CD4-positive, alpha-beta T cell (primary cell): ENCODE results near the gene ZNF469. TPM values are rescaled to one million over a fixed set of nuclear protein-coding genes. Genes with fewer than 3 reads are reported as not detected.

ENCODE experiments used
- ATAC-seq: fragments of 200-7000 bp; cut with Tn5 transposase; one replicate; pipeline ENCODE4 v1.10.0; 2022; ENCODE audit warnings: mild to moderate bottlenecking; ENCODE audit not compliant: poor library complexity
- CTCF ChIA-PET: fragments of 350-600 bp; sonication (Branson Sonifier 250); formaldehyde crosslinking; loops from one replicate; lab custom pipeline; 2021; ENCODE audit warnings: antibody characterized with exemption, inconsistent platforms; lab: Charles Lee
- POLR2A ChIA-PET: fragments of 350-600 bp; sonication (Branson Sonifier 250); formaldehyde crosslinking; loops from one replicate; lab custom pipeline; 2021; ENCODE audit warnings: antibody characterized with exemption, inconsistent platforms; lab: Charles Lee
- DNase-seq, 14 experiments: peaks; one replicate each; pipeline ENCODE4 v3.0.0-alpha.2; 2013 to 2020; ENCODE audit warnings: mixed read lengths in 2 of 14
- H3K27ac ChIP-seq, 2 donors: one replicate each; pipeline versions ENCODE4 v1.5.1 to v1.7.0; 2013; ENCODE audit warnings: low read length in 2 of 2, low read depth in 1 of 2, mild to moderate bottlenecking in 1 of 2
- H3K27me3 ChIP-seq, 2 experiments: 1 replicate in 1 of 2; 2 replicates in 1 of 2; pipeline versions ENCODE4 v1.6.1 to v1.7.0; 2013; ENCODE audit warnings: low read length in 2 of 2, control low read depth in 1 of 2, mild to moderate bottlenecking in 1 of 2, moderate library complexity in 1 of 2; ENCODE audit not compliant: insufficient read depth in 2 of 2, control insufficient read depth in 1 of 2
- H3K36me3 ChIP-seq: one replicate; pipeline ENCODE4 v1.6.1; 2013; ENCODE audit warnings: low read length, control low read depth; ENCODE audit not compliant: insufficient read depth
- H3K4me1 ChIP-seq: one replicate; pipeline ENCODE4 v1.6.1; 2013; ENCODE audit warnings: low read length, control low read depth; ENCODE audit not compliant: insufficient read depth
- H3K4me3 ChIP-seq: one replicate; pipeline ENCODE4 v1.5.1; 2013; ENCODE audit warnings: mild to moderate bottlenecking, low read length, moderate library complexity
- H3K9me3 ChIP-seq, 2 experiments: 1 replicate in 1 of 2; 2 replicates in 1 of 2; pipeline versions ENCODE4 v1.6.1 to v1.7.0; 2013; ENCODE audit warnings: low read length in 2 of 2, mild to moderate bottlenecking in 2 of 2, control low read depth in 1 of 2, moderate library complexity in 1 of 2; ENCODE audit not compliant: control insufficient read depth in 1 of 2, insufficient read depth in 1 of 2
- H3K27ac Mint-ChIP-seq: one replicate; pipeline ENCODE4 v1.8.0; 2020; ENCODE audit warnings: mixed read lengths
- H3K27me3 Mint-ChIP-seq: one replicate; pipeline ENCODE4 v1.8.0; 2021; ENCODE audit warnings: mixed read lengths
- H3K36me3 Mint-ChIP-seq: one replicate; pipeline ENCODE4 v1.8.0; 2021; ENCODE audit warnings: low read depth, mixed read lengths
- H3K4me1 Mint-ChIP-seq: one replicate; pipeline ENCODE4 v1.8.0; 2021; ENCODE audit warnings: low read depth, mixed read lengths
- H3K4me3 Mint-ChIP-seq: one replicate; pipeline ENCODE4 v1.8.0; 2020; ENCODE audit warnings: mild to moderate bottlenecking, mixed read lengths
- H3K9me3 Mint-ChIP-seq: one replicate; pipeline ENCODE4 v1.8.0; 2020; ENCODE audit warnings: mixed read lengths
- CTCF ChIP-seq: fragments of 200-600 bp; IDR thresholded peaks from one replicate; pipeline ENCODE4 v1.8.0; 2022; ENCODE audit warnings: antibody characterized with exemption, mild to moderate bottlenecking
- intact Hi-C, 2 experiments: fragments of 100-400 bp; cut with DNase I in 1 of 2; cut with micrococcal nuclease in 1 of 2; formaldehyde crosslinking; loops; one replicate each; pipeline versions ENCODE4 v1.15.1 to v1.9.0; 2023 to 2025; cut with DNase I, micrococcal nuclease
- total RNA-seq, 174 experiments: library from RNA in 2 of 174; stranded (reverse) in 2 of 174; gene quantifications; one replicate each; pipeline ENCODE4 v1.2.3 and lab custom pipeline; 2021 to 2026

ZNF469 gene
- total RNA-seq, 2 experiments from 2014 or later: 0.74 to 0.75 TPM

GRCh38 chr16:88368994-88369393 is 13.8 kb upstream of the ZNF469 start:
- no peak for DNase-seq
- intact Hi-C loops: no loop called here

GRCh38 chr16:88369447-88370008 is 13.2 kb upstream of the ZNF469 start:
- CTCF ChIA-PET: no interaction called here
- H3K4me1 ChIP-seq: no peaks in the 10 kb centered on the region
- H3K4me3 ChIP-seq: no peak overlapping the region
- Mint-ChIP-seq H3K36me3 (no peaks in the 10 kb centered on the region), H3K27me3 (peaks cover 17% of the 10 kb centered on the region), H3K4me3 (no peak overlapping the region), H3K9me3 (no peaks in the 10 kb centered on the region), H3K27ac (no peak overlapping the region), H3K4me1 (no peaks in the 10 kb centered on the region)
- no peaks in the 10 kb centered on the region for H3K27me3 ChIP-seq
- no peak for ATAC-seq
- peaks cover 0 to 26% of the 10 kb centered on the region in 2 experiments for H3K9me3 ChIP-seq
- H3K27ac ChIP-seq: no peak overlapping the region
- no peak for DNase-seq
- TF ChIP-seq CTCF: no peak
- intact Hi-C loops: no loop called here
- POLR2A ChIA-PET: no interaction called here
- no peaks in the 10 kb centered on the region for H3K36me3 ChIP-seq

More at GRCh38 chr16:88368994-88369393, 13.8 kb upstream of the ZNF469 start:
- no peaks in the 10 kb centered on the region for H3K4me1 ChIP-seq
- H3K4me1 Mint-ChIP-seq: no peaks in the 10 kb centered on the region
- POLR2A ChIA-PET: no interaction called here
- no peak overlapping the region for H3K4me3 Mint-ChIP-seq
- no peaks in the 10 kb centered on the region for H3K27me3 ChIP-seq
- no peak overlapping the region for H3K27ac Mint-ChIP-seq
- no peak overlapping the region for H3K27ac ChIP-seq
- H3K9me3 ChIP-seq: peaks cover 0 to 26% of the 10 kb centered on the region in 2 experiments
- no peak for ATAC-seq
- no peak for TF ChIP-seq CTCF
- no peak overlapping the region for H3K4me3 ChIP-seq
- H3K9me3 Mint-ChIP-seq: no peaks in the 10 kb centered on the region
- no peaks in the 10 kb centered on the region for H3K36me3 Mint-ChIP-seq
- CTCF ChIA-PET: no interaction called here
- H3K36me3 ChIP-seq: no peaks in the 10 kb centered on the region
- H3K27me3 Mint-ChIP-seq: peaks cover 15% of the 10 kb centered on the region

- intact Hi-C loops: no loop called here
- POLR2A ChIA-PET: no interaction called here
- H3K27me3 Mint-ChIP-seq: peaks cover 12% of the 10 kb centered on the region
- no peaks in the 10 kb centered on the region for H3K36me3 ChIP-seq
- no peak overlapping the region for H3K4me3 Mint-ChIP-seq
- H3K4me1 Mint-ChIP-seq: no peaks in the 10 kb centered on the region
- no peak for TF ChIP-seq CTCF
- no peak overlapping the region for H3K27ac ChIP-seq
- no peak overlapping the region for H3K27ac Mint-ChIP-seq
- H3K27me3 ChIP-seq: no peaks in the 10 kb centered on the region
- no peaks in the 10 kb centered on the region for H3K36me3 Mint-ChIP-seq
- H3K4me3 ChIP-seq: no peak overlapping the region
- CTCF ChIA-PET: no interaction called here
- no peak for ATAC-seq
- H3K9me3 ChIP-seq: peaks cover 0 to 23% of the 10 kb centered on the region in 2 experiments
- H3K4me1 ChIP-seq: no peaks in the 10 kb centered on the region
- DNase-seq: no peak
- no peaks in the 10 kb centered on the region for H3K9me3 Mint-ChIP-seq
These were observed 12.4 kb upstream of the ZNF469 start for GRCh38 chr16:88370365-88370764.
